Stimulated activated CD8-positive, alpha-beta memory T cell treated with anti-CD3 and anti-CD28 coated beads, Interleukin-4, amount 100 ng/mL, for 48 hours (primary cell): ENCODE measurements around the gene VPS37C.
A peak's percentile ranks its signal among the peaks of the same experiment; 100 is the strongest.
"Not testable (repeated sequence)": the region's sequence is repeated elsewhere in the genome, so short reads cannot be mapped to it uniquely, and the experiment has no call there.

Experiments used
- DNase-seq: peaks from one replicate; pipeline ENCODE4 v3.0.0-alpha.2; 2020

VPS37C gene

GRCh38 chr11:61115498-61116224 is 45.6 kb downstream of the VPS37C start:
- DNase-seq = no peak

- no peak for DNase-seq
Measured at GRCh38 chr11:61114913-61115312, 46.3 kb downstream of the VPS37C start.

GRCh38 chr11:61113201-61113600 is 48.0 kb downstream of the VPS37C start:
- DNase-seq = no peak

- no peak for DNase-seq
Measured at GRCh38 chr11:61112575-61112974, 48.7 kb downstream of the VPS37C start.

GRCh38 chr11:61111786-61112517 is 49.3 kb downstream of the VPS37C start:
- peak; percentile 71 for DNase-seq

GRCh38 chr11:61111050-61111435 is 50.2 kb downstream of the VPS37C start:
- DNase-seq = no peak

- no peak for DNase-seq
Measured at GRCh38 chr11:61110255-61111049, 50.8 kb downstream of the VPS37C start.

- no peak for DNase-seq
Measured at GRCh38 chr11:61109671-61110070, 51.6 kb downstream of the VPS37C start.

- DNase-seq = no peak
Measured at GRCh38 chr11:61108847-61109585, 52.2 kb downstream of the VPS37C start.

GRCh38 chr11:61107888-61108287 is 53.3 kb downstream of the VPS37C start:
- DNase-seq = no peak

- DNase-seq = no peak
Measured at GRCh38 chr11:61106894-61107470, 54.2 kb downstream of the VPS37C start.

GRCh38 chr11:61106296-61106695 is 54.9 kb downstream of the VPS37C start:
- no peak for DNase-seq

- no peak for DNase-seq
Measured at GRCh38 chr11:61104963-61105362, 56.3 kb downstream of the VPS37C start.

GRCh38 chr11:61103851-61104423 is 57.3 kb downstream of the VPS37C start:
- DNase-seq = no peak

GRCh38 chr11:61102667-61103571 is 58.3 kb downstream of the VPS37C start:
- DNase-seq = no peak

GRCh38 chr11:61098778-61099177 is 62.4 kb downstream of the VPS37C start:
- DNase-seq = no peak

- DNase-seq = not testable (repeated sequence)
Measured at GRCh38 chr11:61098261-61098660, 63.0 kb downstream of the VPS37C start.

GRCh38 chr11:61095021-61095420 is 66.2 kb downstream of the VPS37C start:
- no peak for DNase-seq

GRCh38 chr11:61094167-61094566 is 67.1 kb downstream of the VPS37C start:
- DNase-seq = not testable (repeated sequence)

- no peak for DNase-seq
Measured at GRCh38 chr11:61092908-61093763, 68.1 kb downstream of the VPS37C start.
